OCI-LY1 (cell line): ENCODE data around the gene CD248.

ENCODE experiments used
- CTCF ChIP-seq: fragments of 200-600 bp; sonication (generic), shearing (Covaris generic); IDR thresholded peaks from 2 replicates; pipeline ENCODE4 v1.5.1; 2017; ENCODE audit warnings: mild to moderate bottlenecking, antibody characterized with exemption, low read length, moderate library complexity, mixed read lengths
- EZH2 ChIP-seq: fragments of 200-600 bp; sonication (generic), shearing (Covaris generic); IDR thresholded peaks from 2 replicates; pipeline ENCODE4 v1.8.0; 2017; ENCODE audit warnings: borderline replicate concordance, mixed run types, mild to moderate bottlenecking, antibody characterized with exemption, low read length, moderate library complexity, mixed read lengths

- TF ChIP-seq EZH2 (no peak), CTCF (no peak)
These were observed at the start of gene CD248 for GRCh38 chr11:66316849-66317251.
